HG03469 (cell line): ENCODE data around the gene ATP13A1.
A peak's percentile ranks its signal among the peaks of the same experiment; 100 is the strongest.

Experiments
- ATAC-seq: cut with Tn5 transposase; IDR thresholded peaks from one replicate; pipeline ENCODE4 v1.9.1; 2021; ENCODE audit warnings: mild to moderate bottlenecking, moderate library complexity, moderate number of reproducible peaks; ENCODE audit not compliant: unreplicated experiment

The ATP13A1 gene

GRCh38 chr19:19645233-19645870 lies 18.1 kb downstream of the ATP13A1 start:
- ATAC-seq, result no peak

- ATAC-seq, result no peak
Measured at GRCh38 chr19:19644054-19644388, 19.5 kb downstream of the ATP13A1 start.

- peak; percentile 48 for ATAC-seq
Measured at GRCh38 chr19:19643158-19644053, 20.1 kb downstream of the ATP13A1 start, which contains the start of gene GMIP. Gene GMIP (minus strand): TSS chr19:19643657. CDS start chr19:19643529, 128 bp downstream.

- ATAC-seq, result no peak
Measured at GRCh38 chr19:19642506-19643157, 20.8 kb downstream of the ATP13A1 start.

GRCh38 chr19:19637523-19638251 lies 25.8 kb downstream of the ATP13A1 start:
- ATAC-seq, result no peak

GRCh38 chr19:19637186-19637522 lies 26.3 kb downstream of the ATP13A1 start:
- no peak for ATAC-seq

- no peak for ATAC-seq
Measured at GRCh38 chr19:19636573-19637185, 26.8 kb downstream of the ATP13A1 start.

- ATAC-seq, result no peak
Measured at GRCh38 chr19:19635313-19635702, 28.2 kb downstream of the ATP13A1 start.

GRCh38 chr19:19634516-19635312 lies 28.8 kb downstream of the ATP13A1 start:
- ATAC-seq, result no peak

GRCh38 chr19:19633711-19634515 lies 29.6 kb downstream of the ATP13A1 start:
- no peak for ATAC-seq

- ATAC-seq, result no peak
Measured at GRCh38 chr19:19632661-19633060, 30.8 kb downstream of the ATP13A1 start.

GRCh38 chr19:19631346-19631745 lies 32.1 kb downstream of the ATP13A1 start:
- ATAC-seq, result no peak

- no peak for ATAC-seq
Measured at GRCh38 chr19:19630426-19630825, 33.0 kb downstream of the ATP13A1 start.

- no peak for ATAC-seq
Measured at GRCh38 chr19:19630062-19630414, 33.4 kb downstream of the ATP13A1 start.

- ATAC-seq, result no peak
Measured at GRCh38 chr19:19628501-19629134, 34.9 kb downstream of the ATP13A1 start.

- peak; percentile 29 for ATAC-seq
Measured at GRCh38 chr19:19627621-19628500, 35.6 kb downstream of the ATP13A1 start, which contains the start of gene LPAR2. Gene LPAR2 (minus strand): TSS chr19:19628220. CDS start chr19:19627275, 945 bp downstream.
